ENCODE measurements around the gene DDX20. TPM values are rescaled to one million over a fixed set of nuclear protein-coding genes. Genes with fewer than 3 reads are reported as not detected.
"Not testable (repeated sequence)": the region's sequence is repeated elsewhere in the genome, so short reads cannot be mapped to it uniquely, and the experiment has no call there.

The DDX20 gene
- total RNA-seq, 4 donors from 2014 or later, result 11.9 to 21.5 (median 16.2) TPM

- intact Hi-C loops (cut with DNase I; ENCODE audit: low total_unique reads), result loop anchor here (10.0 kb wide), 1 partner anchor 201 kb away; no protein-coding TSS in a partner anchor
- 25 to 29% methylated on average over 2 of the region's 2 CpGs for WGBS, 2 donors
- DNase-seq (ENCODE audit: low spot score in 2 of 2), result no peak
- no peak for TF ChIP-seq POLR2A (IDR thresholded peaks at IDR 0.05)
- TF ChIP-seq CTCF (IDR thresholded peaks at IDR 0.05), result no peak
- no peak overlapping the region for H3K4me3 ChIP-seq (ENCODE audit: low read depth, poor library complexity, severe bottlenecking)
These were observed 38.2 kb downstream of the DDX20 start for GRCh38 chr1:111793923-111794322.

- H3K4me3 ChIP-seq (ENCODE audit: low read depth, poor library complexity, severe bottlenecking), result no peak overlapping the region
- intact Hi-C loops (cut with DNase I; ENCODE audit: low total_unique reads), result loop anchor here (10.0 kb wide), 1 partner anchor 199 kb away; no protein-coding TSS in a partner anchor
- no peak for DNase-seq (ENCODE audit: low spot score in 2 of 2)
- 79 to 80% methylated on average over 6 of the region's 6 CpGs for WGBS, 2 donors
- TF ChIP-seq CTCF (IDR thresholded peaks at IDR 0.05) (no peak), POLR2A (IDR thresholded peaks at IDR 0.05) (no peak)
These were observed 39.7 kb downstream of the DDX20 start for GRCh38 chr1:111795401-111795800.

GRCh38 chr1:111798580-111798979, 42.9 kb downstream of the DDX20 start:
- WGBS, 2 donors, result 88 to 92% methylated on average over 2 of the region's 2 CpGs
- intact Hi-C loops (cut with DNase I; ENCODE audit: low total_unique reads), result loop anchor here (10.0 kb wide), 1 partner anchor 196 kb away; no protein-coding TSS in a partner anchor
- H3K4me3 ChIP-seq (ENCODE audit: low read depth, poor library complexity, severe bottlenecking), result no peak overlapping the region
- peak in 1 of 2 donors; percentile 21 for DNase-seq (ENCODE audit: low spot score in 2 of 2)
- no peak for TF ChIP-seq CTCF (IDR thresholded peaks at IDR 0.05)
- no peak for TF ChIP-seq POLR2A (IDR thresholded peaks at IDR 0.05)

- 90 to 93% methylated on average over 12 of the region's 14 CpGs for WGBS, 2 donors
- not testable (repeated sequence) for H3K4me3 ChIP-seq (ENCODE audit: low read depth, poor library complexity, severe bottlenecking); DNase-seq (ENCODE audit: low spot score in 2 of 2)
- intact Hi-C loops (cut with DNase I; ENCODE audit: low total_unique reads), result loop anchor here (10.0 kb wide), 1 partner anchor 195 kb away; no protein-coding TSS in a partner anchor
These were observed 44.0 kb downstream of the DDX20 start for GRCh38 chr1:111799722-111800121.

- intact Hi-C loops (cut with DNase I; ENCODE audit: low total_unique reads), result no loop called here
- H3K4me3 ChIP-seq (ENCODE audit: low read depth, poor library complexity, severe bottlenecking), result no peak overlapping the region
- peak in 1 of 2 donors; percentile 57 for DNase-seq (ENCODE audit: low spot score in 2 of 2)
- no peak for TF ChIP-seq POLR2A (IDR thresholded peaks at IDR 0.05)
- no peak for TF ChIP-seq CTCF (IDR thresholded peaks at IDR 0.05)
- 72 to 83% methylated on average over 13 of the region's 13 CpGs for WGBS, 2 donors
These were observed 45.6 kb downstream of the DDX20 start for GRCh38 chr1:111801071-111801850.

GRCh38 chr1:111802110-111802509, 46.4 kb downstream of the DDX20 start:
- DNase-seq (ENCODE audit: low spot score in 2 of 2), result peak in 1 of 2 donors; percentile 48
- WGBS, 2 donors, result 93% methylated on average over 6 of the region's 6 CpGs
- no peak overlapping the region for H3K4me3 ChIP-seq (ENCODE audit: low read depth, poor library complexity, severe bottlenecking)
- intact Hi-C loops (cut with DNase I; ENCODE audit: low total_unique reads), result no loop called here
- TF ChIP-seq CTCF (IDR thresholded peaks at IDR 0.05) (no peak), POLR2A (IDR thresholded peaks at IDR 0.05) (no peak)
